GM12878 (cell line): ENCODE data around the gene VPS45. TPM values are rescaled to one million over a fixed set of nuclear protein-coding genes. Genes with fewer than 3 reads are reported as not detected.

Experiments
- CUX1 ChIP-seq: IDR thresholded peaks from 2 replicates; pipeline ENCODE4 v1.6.1; 2012; ENCODE audit warnings: improper control_type of control experiment, low read depth, low read length; ENCODE audit not compliant: insufficient replicate concordance
- MEF2A ChIP-seq: IDR thresholded peaks from 2 replicates; pipeline ENCODE4 v1.6.1; 2011; ENCODE audit warnings: low read depth, mild to moderate bottlenecking, low read length, moderate library complexity; ENCODE audit not compliant: insufficient read depth
- MEF2B ChIP-seq: fragments of 450-650 bp; IDR thresholded peaks from 2 replicates; pipeline ENCODE4 v1.6.1; 2018; ENCODE audit warnings: mild to moderate bottlenecking, moderate library complexity; ENCODE audit not compliant: partially characterized antibody, poor library complexity, severe bottlenecking
- NFXL1 ChIP-seq: fragments of 450-650 bp; IDR thresholded peaks from 2 replicates; pipeline ENCODE4 v1.6.1; 2017; ENCODE audit warnings: antibody characterized with exemption, mild to moderate bottlenecking, borderline replicate concordance
- NFYB ChIP-seq: IDR thresholded peaks from 2 replicates; pipeline ENCODE4 v1.6.1; 2011; ENCODE audit warnings: low read depth, mild to moderate bottlenecking, low read length, improper control_type of control experiment, moderate library complexity; ENCODE audit not compliant: insufficient read depth
- PAX5 ChIP-seq: IDR thresholded peaks from 2 replicates; pipeline ENCODE4 v1.6.1; 2011; ENCODE audit warnings: low read depth, low read length, borderline replicate concordance
- SIN3A ChIP-seq: IDR thresholded peaks from 2 replicates; pipeline ENCODE4 v1.6.1; 2012; ENCODE audit warnings: low read depth, low read length, improper control_type of control experiment
- SMARCA5 ChIP-seq: fragments of 450-650 bp; IDR thresholded peaks from 2 replicates; pipeline ENCODE4 v1.6.1; 2017; ENCODE audit warnings: mild to moderate bottlenecking
- SMC3 ChIP-seq: IDR thresholded peaks from 2 replicates; pipeline ENCODE4 v1.6.1; 2011; ENCODE audit warnings: low read length, improper control_type of control experiment, borderline replicate concordance
- YBX1 ChIP-seq: fragments of 450-650 bp; IDR thresholded peaks from 2 replicates; pipeline ENCODE4 v1.6.1; 2016; ENCODE audit warnings: antibody characterized with exemption
- ZBTB33 ChIP-seq: fragments of 450-650 bp; IDR thresholded peaks from 2 replicates; pipeline ENCODE4 v1.6.1; 2017; ENCODE audit warnings: mild to moderate bottlenecking
- ZNF384 ChIP-seq: IDR thresholded peaks from 2 replicates; pipeline ENCODE4 v1.6.1; 2012; ENCODE audit warnings: low read depth, mild to moderate bottlenecking, low read length, improper control_type of control experiment, borderline replicate concordance
- polyA plus RNA-seq, 11 experiments: library from polyadenylated mRNA; depleted of rRNA in 4 of 11; unstranded in 6 of 11; stranded (reverse) in 5 of 11; fragments of >200 nt; fragmentation: Nextera tagmentation in 4 of 11; fragmentation: Illumina TruSeq in 1 of 11; extraction: Ambion mirVana in 4 of 11; extraction: Trizol in 1 of 11; gene quantifications; 1 replicate in 1 of 11; 2 replicates in 10 of 11; pipeline versions ENCODE4 v1.2.1 to v1.2.3, GENCODE V29; 2011 to 2016; ENCODE audit warnings: inconsistent platforms in 2 of 11, missing spikeins in 2 of 11, low read depth in 1 of 11
- total RNA-seq, 4 experiments: library from RNA; depleted of rRNA in 3 of 4; stranded (reverse); fragments of >200 nt in 3 of 4; fragmentation: Illumina TruSeq in 1 of 4; extraction: Trizol in 1 of 4; gene quantifications; 2 replicates each; pipeline versions ENCODE4 v1.2.1 to v1.2.3, GENCODE V29; 2013 to 2021
- TF ChIP-seq, protein P1 (sequence below): fragments of 450-650 bp; IDR thresholded peaks from 2 replicates; pipeline ENCODE4 v1.6.1; 2017; ENCODE audit warnings: mild to moderate bottlenecking, moderate library complexity
- TF ChIP-seq, protein P2 (sequence below): IDR thresholded peaks from 2 replicates; pipeline ENCODE4 v1.6.1; 2012; ENCODE audit warnings: low read depth, low read length, improper control_type of control experiment
- TF ChIP-seq, protein P3 (sequence below): IDR thresholded peaks from 2 replicates; pipeline ENCODE4 v1.6.1; 2012; ENCODE audit warnings: low read length, inconsistent platforms

VPS45 gene
- total and polyA plus RNA-seq, 10 of the 15 experiments (the other 5 are each of a cell fraction or from before 2014, with no cell fraction given): 24.4 to 48.7 (median 34.5) TPM

DNA sequence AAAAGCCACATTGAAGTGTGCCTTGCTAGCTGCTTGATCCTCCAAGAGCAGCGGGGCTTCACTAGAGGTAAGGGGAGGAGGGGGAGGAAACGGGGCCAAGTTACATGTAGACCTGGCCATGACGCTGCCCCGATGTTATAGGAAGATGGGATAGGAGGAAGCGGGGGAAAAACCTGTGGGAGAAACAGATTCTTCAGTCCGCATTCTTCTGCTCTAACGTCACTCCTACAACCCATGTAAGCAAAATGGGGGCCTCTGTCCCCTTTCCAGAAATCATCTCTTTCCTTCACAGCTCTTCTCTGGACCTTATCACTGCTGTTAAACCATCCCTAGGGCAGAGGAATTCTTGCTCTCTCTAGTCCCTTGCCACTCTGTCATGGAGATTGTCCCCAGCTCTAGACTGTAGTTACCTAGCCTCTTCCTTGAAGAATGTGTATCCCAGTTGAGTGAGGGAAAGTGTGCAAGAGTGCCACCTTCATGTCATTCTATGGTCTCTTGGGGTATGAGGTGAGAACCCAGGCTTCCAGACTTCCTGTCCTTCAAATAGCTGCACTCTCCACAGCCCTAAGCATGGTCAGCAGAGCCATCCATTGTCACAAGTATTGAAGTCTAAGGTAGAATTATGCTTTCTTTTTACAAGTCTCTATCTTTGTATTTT, 93.5 kb downstream of the VPS45 start (continued):
- TF ChIP-seq, protein P1, sequence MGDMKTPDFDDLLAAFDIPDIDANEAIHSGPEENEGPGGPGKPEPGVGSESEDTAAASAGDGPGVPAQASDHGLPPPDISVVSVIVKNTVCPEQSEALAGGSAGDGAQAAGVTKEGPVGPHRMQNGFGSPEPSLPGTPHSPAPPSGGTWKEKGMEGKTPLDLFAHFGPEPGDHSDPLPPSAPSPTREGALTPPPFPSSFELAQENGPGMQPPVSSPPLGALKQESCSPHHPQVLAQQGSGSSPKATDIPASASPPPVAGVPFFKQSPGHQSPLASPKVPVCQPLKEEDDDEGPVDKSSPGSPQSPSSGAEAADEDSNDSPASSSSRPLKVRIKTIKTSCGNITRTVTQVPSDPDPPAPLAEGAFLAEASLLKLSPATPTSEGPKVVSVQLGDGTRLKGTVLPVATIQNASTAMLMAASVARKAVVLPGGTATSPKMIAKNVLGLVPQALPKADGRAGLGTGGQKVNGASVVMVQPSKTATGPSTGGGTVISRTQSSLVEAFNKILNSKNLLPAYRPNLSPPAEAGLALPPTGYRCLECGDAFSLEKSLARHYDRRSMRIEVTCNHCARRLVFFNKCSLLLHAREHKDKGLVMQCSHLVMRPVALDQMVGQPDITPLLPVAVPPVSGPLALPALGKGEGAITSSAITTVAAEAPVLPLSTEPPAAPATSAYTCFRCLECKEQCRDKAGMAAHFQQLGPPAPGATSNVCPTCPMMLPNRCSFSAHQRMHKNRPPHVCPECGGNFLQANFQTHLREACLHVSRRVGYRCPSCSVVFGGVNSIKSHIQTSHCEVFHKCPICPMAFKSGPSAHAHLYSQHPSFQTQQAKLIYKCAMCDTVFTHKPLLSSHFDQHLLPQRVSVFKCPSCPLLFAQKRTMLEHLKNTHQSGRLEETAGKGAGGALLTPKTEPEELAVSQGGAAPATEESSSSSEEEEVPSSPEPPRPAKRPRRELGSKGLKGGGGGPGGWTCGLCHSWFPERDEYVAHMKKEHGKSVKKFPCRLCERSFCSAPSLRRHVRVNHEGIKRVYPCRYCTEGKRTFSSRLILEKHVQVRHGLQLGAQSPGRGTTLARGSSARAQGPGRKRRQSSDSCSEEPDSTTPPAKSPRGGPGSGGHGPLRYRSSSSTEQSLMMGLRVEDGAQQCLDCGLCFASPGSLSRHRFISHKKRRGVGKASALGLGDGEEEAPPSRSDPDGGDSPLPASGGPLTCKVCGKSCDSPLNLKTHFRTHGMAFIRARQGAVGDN: peak; percentile 91
- TF ChIP-seq SIN3A: no peak
- TF ChIP-seq ZBTB33: 0 out of 2 replicates have a peak, but pooled peaks have one; percentile 7
- TF ChIP-seq, protein P2, sequence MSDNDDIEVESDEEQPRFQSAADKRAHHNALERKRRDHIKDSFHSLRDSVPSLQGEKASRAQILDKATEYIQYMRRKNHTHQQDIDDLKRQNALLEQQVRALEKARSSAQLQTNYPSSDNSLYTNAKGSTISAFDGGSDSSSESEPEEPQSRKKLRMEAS: peak; percentile 45; the same call in 1 of the 2 replicates
- TF ChIP-seq MEF2A: 0 out of 2 replicates have a peak, but pooled peaks have one; percentile 4
- no peak for TF ChIP-seq ZNF384
- TF ChIP-seq SMARCA5: 0 out of 2 replicates have a peak, but pooled peaks have one; percentile 11
- TF ChIP-seq NFYB: no peak
- 0 out of 2 replicates have a peak, but pooled peaks have one; percentile 15 for TF ChIP-seq PAX5
- TF ChIP-seq, protein P3, sequence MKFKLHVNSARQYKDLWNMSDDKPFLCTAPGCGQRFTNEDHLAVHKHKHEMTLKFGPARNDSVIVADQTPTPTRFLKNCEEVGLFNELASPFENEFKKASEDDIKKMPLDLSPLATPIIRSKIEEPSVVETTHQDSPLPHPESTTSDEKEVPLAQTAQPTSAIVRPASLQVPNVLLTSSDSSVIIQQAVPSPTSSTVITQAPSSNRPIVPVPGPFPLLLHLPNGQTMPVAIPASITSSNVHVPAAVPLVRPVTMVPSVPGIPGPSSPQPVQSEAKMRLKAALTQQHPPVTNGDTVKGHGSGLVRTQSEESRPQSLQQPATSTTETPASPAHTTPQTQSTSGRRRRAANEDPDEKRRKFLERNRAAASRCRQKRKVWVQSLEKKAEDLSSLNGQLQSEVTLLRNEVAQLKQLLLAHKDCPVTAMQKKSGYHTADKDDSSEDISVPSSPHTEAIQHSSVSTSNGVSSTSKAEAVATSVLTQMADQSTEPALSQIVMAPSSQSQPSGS: no peak
- no peak for TF ChIP-seq YBX1
- TF ChIP-seq NFXL1: no peak
- TF ChIP-seq CUX1: no peak
- no peak for TF ChIP-seq SMC3
- TF ChIP-seq MEF2B: peak; percentile 79
